ENCODE data around the gene ADK. TPM values are rescaled to one million over a fixed set of nuclear protein-coding genes. Genes with fewer than 3 reads are reported as not detected.

The ADK gene
- total and polyA plus RNA-seq, 2 experiments from 2014 or later = 46.7 to 53.7 TPM

GRCh38 chr10:74529205-74529604 is 378.2 kb downstream of the ADK start:
- no peak for DNase-seq (ENCODE audit: low spot score)
- 97% methylated on average over 1 of the region's 1 CpG for WGBS (ENCODE audit: low lambda C conversion rate, missing lambda C conversion rate)

GRCh38 chr10:74530981-74531380 is 380.0 kb downstream of the ADK start:
- Histone ChIP-seq H3K36me3 (replicated peaks; ENCODE audit: insufficient read depth, low read depth) (no peaks in the 10 kb centered on the region), H3K27ac (no peak overlapping the region), H3K4me1 (ENCODE audit: insufficient read depth) (no peaks in the 10 kb centered on the region), H3K4me3 (no peak overlapping the region), H2AFZ (no peak overlapping the region), H3K9me3 (ENCODE audit: low read depth) (no peaks in the 10 kb centered on the region), H3K79me2 (no peaks in the 10 kb centered on the region), H3K4me2 (no peak overlapping the region), H3K9me2 (replicated peaks; ENCODE audit: insufficient read depth) (no peaks in the 10 kb centered on the region), H4K20me1 (ENCODE audit: insufficient read depth, poor library complexity, severe bottlenecking) (no peaks in the 10 kb centered on the region), H3K27me3 (no peaks in the 10 kb centered on the region)
- TF ChIP-seq CTCF (IDR thresholded peaks at IDR 0.05; ENCODE audit: poor library complexity) (no peak), EZH2 (IDR thresholded peaks at IDR 0.05; ENCODE audit: borderline replicate concordance) (no peak), EZH2phosphoT487 (IDR thresholded peaks at IDR 0.05; ENCODE audit: low read depth, severe bottlenecking, unreplicated experiment) (no peak)
- 95% methylated on average over 3 of the region's 3 CpGs for WGBS (ENCODE audit: low lambda C conversion rate, missing lambda C conversion rate)
- DNase-seq (ENCODE audit: low spot score) = no peak

More at GRCh38 chr10:74529205-74529604, 378.2 kb downstream of the ADK start:
- Histone ChIP-seq H4K20me1 (ENCODE audit: insufficient read depth, poor library complexity, severe bottlenecking) (no peaks in the 10 kb centered on the region), H3K4me3 (no peak overlapping the region), H3K4me2 (no peak overlapping the region), H3K27ac (no peak overlapping the region), H3K9me2 (replicated peaks; ENCODE audit: insufficient read depth) (no peaks in the 10 kb centered on the region), H3K4me1 (ENCODE audit: insufficient read depth) (no peaks in the 10 kb centered on the region), H3K79me2 (no peaks in the 10 kb centered on the region), H3K36me3 (replicated peaks; ENCODE audit: insufficient read depth, low read depth) (no peaks in the 10 kb centered on the region), H3K9me3 (ENCODE audit: low read depth) (no peaks in the 10 kb centered on the region), H2AFZ (no peak overlapping the region), H3K27me3 (no peaks in the 10 kb centered on the region)
- no peak for TF ChIP-seq CTCF (IDR thresholded peaks at IDR 0.05; ENCODE audit: poor library complexity)
- TF ChIP-seq EZH2phosphoT487 (IDR thresholded peaks at IDR 0.05; ENCODE audit: low read depth, severe bottlenecking, unreplicated experiment) = no peak
- TF ChIP-seq EZH2 (IDR thresholded peaks at IDR 0.05; ENCODE audit: borderline replicate concordance) = no peak

GRCh38 chr10:74539317-74539716 is 388.3 kb downstream of the ADK start:
- Histone ChIP-seq H3K9me3 (ENCODE audit: low read depth) (no peaks in the 10 kb centered on the region), H3K4me2 (no peak overlapping the region), H3K4me3 (no peak overlapping the region), H2AFZ (no peak overlapping the region), H4K20me1 (ENCODE audit: insufficient read depth, poor library complexity, severe bottlenecking) (no peaks in the 10 kb centered on the region), H3K79me2 (no peaks in the 10 kb centered on the region), H3K36me3 (replicated peaks; ENCODE audit: insufficient read depth, low read depth) (no peaks in the 10 kb centered on the region), H3K9me2 (replicated peaks; ENCODE audit: insufficient read depth) (no peaks in the 10 kb centered on the region), H3K4me1 (ENCODE audit: insufficient read depth) (no peaks in the 10 kb centered on the region), H3K27ac (no peak overlapping the region), H3K27me3 (no peaks in the 10 kb centered on the region)
- 98% methylated on average over 2 of the region's 2 CpGs for WGBS (ENCODE audit: low lambda C conversion rate, missing lambda C conversion rate)
- DNase-seq (ENCODE audit: low spot score) = no peak
- TF ChIP-seq CTCF (IDR thresholded peaks at IDR 0.05; ENCODE audit: poor library complexity) (no peak), EZH2phosphoT487 (IDR thresholded peaks at IDR 0.05; ENCODE audit: low read depth, severe bottlenecking, unreplicated experiment) (no peak)

GRCh38 chr10:74541375-74541774 is 390.4 kb downstream of the ADK start:
- no peaks in the 10 kb centered on the region for H4K20me1 ChIP-seq (ENCODE audit: insufficient read depth, poor library complexity, severe bottlenecking)
- H3K36me3 ChIP-seq (replicated peaks; ENCODE audit: insufficient read depth, low read depth) = no peaks in the 10 kb centered on the region
- H3K27me3 ChIP-seq = no peaks in the 10 kb centered on the region
- TF ChIP-seq EZH2 (IDR thresholded peaks at IDR 0.05; ENCODE audit: borderline replicate concordance) (no peak), CTCF (IDR thresholded peaks at IDR 0.05; ENCODE audit: poor library complexity) (no peak), EZH2phosphoT487 (IDR thresholded peaks at IDR 0.05; ENCODE audit: low read depth, severe bottlenecking, unreplicated experiment) (no peak)
- no peaks in the 10 kb centered on the region for H3K9me3 ChIP-seq (ENCODE audit: low read depth)
- no peak for DNase-seq (ENCODE audit: low spot score)
- H3K79me2 ChIP-seq = no peaks in the 10 kb centered on the region
- H3K9me2 ChIP-seq (replicated peaks; ENCODE audit: insufficient read depth) = no peaks in the 10 kb centered on the region
- no peak overlapping the region for H3K4me2 ChIP-seq
- H3K4me1 ChIP-seq (ENCODE audit: insufficient read depth) = no peaks in the 10 kb centered on the region
- WGBS (ENCODE audit: low lambda C conversion rate, missing lambda C conversion rate) = 90% methylated on average over 1 of the region's 1 CpG
- H2AFZ ChIP-seq = no peak overlapping the region
- peak overlapping the region; percentile 6 for H3K27ac ChIP-seq
- H3K4me3 ChIP-seq = no peak overlapping the region
